Osteoblast (primary cell): Measurements from ENCODE around the gene NOX5. TPM values are rescaled to one million over a fixed set of nuclear protein-coding genes. Genes with fewer than 3 reads are reported as not detected.

ENCODE experiments used
- DNase-seq: peaks from one replicate; pipeline ENCODE4 v3.0.0; 2011; ENCODE audit warnings: low spot score, mixed read lengths; ENCODE audit not compliant: insufficient read length; ENCODE audit errors: missing footprints
- H2AFZ ChIP-seq: 2 replicates; pipeline ENCODE4 v1.6.0; 2011; ENCODE audit warnings: mild to moderate bottlenecking, low read length
- H3K27ac ChIP-seq: 2 replicates; pipeline ENCODE4 v1.5.1; 2011; ENCODE audit warnings: mild to moderate bottlenecking, low read depth, low read length, moderate library complexity
- H3K27me3 ChIP-seq: 2 replicates; pipeline ENCODE4 v1.6.0; 2012; ENCODE audit warnings: mild to moderate bottlenecking, control low read depth, inconsistent platforms, low read length, moderate library complexity; ENCODE audit not compliant: insufficient read depth
- H3K36me3 ChIP-seq: 2 replicates; pipeline ENCODE4 v1.5.1; 2011; ENCODE audit warnings: mild to moderate bottlenecking, low read length, control low read depth, moderate library complexity; ENCODE audit not compliant: insufficient read depth
- H3K4me1 ChIP-seq: 2 replicates; pipeline ENCODE4 v1.5.1; 2011; ENCODE audit warnings: mild to moderate bottlenecking, low read length, control low read depth, moderate library complexity; ENCODE audit not compliant: insufficient read depth
- H3K4me2 ChIP-seq: 2 replicates; pipeline ENCODE4 v1.6.0; 2011; ENCODE audit warnings: mild to moderate bottlenecking, low read length; ENCODE audit not compliant: insufficient read depth
- H3K4me3 ChIP-seq: fragments of 200-600 bp; sonication (generic); 3 replicates; pipeline ENCODE4 v1.5.1; 2012; ENCODE audit warnings: mild to moderate bottlenecking, low read length, inconsistent platforms; ENCODE audit not compliant: insufficient read depth
- H3K79me2 ChIP-seq: 2 replicates; pipeline ENCODE4 v1.6.0; 2012; ENCODE audit warnings: mild to moderate bottlenecking, low read length, control low read depth, inconsistent platforms; ENCODE audit not compliant: insufficient read depth
- H3K9me3 ChIP-seq: 2 replicates; pipeline ENCODE4 v1.5.1; 2011; ENCODE audit warnings: low read depth, low read length, control low read depth
- H4K20me1 ChIP-seq: 2 replicates; pipeline ENCODE4 v1.6.0; 2012; ENCODE audit warnings: mild to moderate bottlenecking, low read length, control low read depth; ENCODE audit not compliant: insufficient read depth
- CTCF ChIP-seq: IDR thresholded peaks from 2 replicates; pipeline ENCODE4 v1.5.1; 2011; ENCODE audit warnings: mild to moderate bottlenecking, low read depth, low read length, moderate library complexity; ENCODE audit errors: extremely low read depth
- total RNA-seq: library from RNA; depleted of rRNA; stranded (reverse); fragments of >200 nt; gene quantifications from 2 replicates; pipeline ENCODE4 v1.2.3, GENCODE V29; 2012

Gene NOX5
- total RNA-seq, 1 donor, result 0.36 TPM

- H2AFZ ChIP-seq, result no peak overlapping the region
- H3K27me3 ChIP-seq, result peaks cover under 1% of the 10 kb centered on the region
- H3K9me3 ChIP-seq, result no peaks in the 10 kb centered on the region
- no peaks in the 10 kb centered on the region for H4K20me1 ChIP-seq
- H3K4me1 ChIP-seq, result peaks cover 30% of the 10 kb centered on the region
- H3K4me3 ChIP-seq, result no peak overlapping the region
- no peaks in the 10 kb centered on the region for H3K79me2 ChIP-seq
- H3K36me3 ChIP-seq, result no peaks in the 10 kb centered on the region
- no peak overlapping the region for H3K27ac ChIP-seq
- H3K4me2 ChIP-seq, result no peak overlapping the region
- no peak for TF ChIP-seq CTCF
- no peak for DNase-seq
Measured at GRCh38 chr15:69078638-69079037, 64.1 kb downstream of the NOX5 start.

DNA sequence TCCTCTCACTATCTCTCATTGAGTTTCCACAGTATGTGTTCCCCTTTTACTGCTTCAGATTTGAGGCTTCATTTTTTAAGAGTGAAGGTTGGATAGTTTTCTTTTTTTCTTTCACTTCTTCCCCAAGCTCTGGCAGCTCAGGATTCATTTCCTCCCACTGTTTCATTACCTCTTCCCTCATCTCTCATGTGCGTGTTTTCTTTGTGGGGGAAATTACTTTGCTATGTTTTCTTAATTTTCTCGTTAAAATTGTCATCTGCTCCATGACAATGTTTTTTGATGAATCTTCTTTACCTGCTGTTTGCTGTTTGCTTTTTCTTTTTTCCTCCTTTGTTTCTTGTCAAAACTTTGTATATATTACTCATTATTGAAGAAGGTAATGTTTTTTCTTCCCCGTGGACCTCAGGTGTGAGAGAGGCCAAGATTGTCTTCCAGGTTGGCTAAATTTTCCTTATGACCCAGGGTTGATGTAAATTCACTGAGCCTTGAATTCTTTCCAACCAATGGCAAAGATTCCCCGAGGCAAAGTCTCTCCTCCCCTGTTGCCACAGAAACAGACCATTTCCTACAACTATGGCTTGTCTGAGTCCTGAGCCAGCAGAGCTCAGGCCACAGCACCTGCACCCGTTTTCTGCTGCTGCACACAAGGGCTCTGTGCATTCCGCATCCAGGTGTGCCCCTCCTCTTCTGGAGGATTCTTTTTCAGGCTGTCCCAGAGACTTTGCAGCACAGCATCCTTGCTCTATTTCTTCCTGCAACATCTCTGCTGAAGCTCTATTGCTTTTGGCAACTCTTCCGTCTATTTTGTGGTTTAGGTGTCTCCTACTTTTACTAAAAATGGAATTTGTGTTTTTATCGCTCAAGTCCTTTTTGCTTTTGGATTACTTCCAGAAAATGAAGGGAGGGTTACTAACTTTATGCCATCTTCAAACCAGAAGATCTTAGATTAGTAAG is 66.1 kb downstream of the NOX5 start:
- TF ChIP-seq CTCF, result no peak
- Histone ChIP-seq H3K36me3 (no peaks in the 10 kb centered on the region), H3K27me3 (peaks cover 18% of the 10 kb centered on the region), H3K9me3 (no peaks in the 10 kb centered on the region), H3K79me2 (no peaks in the 10 kb centered on the region), H3K4me3 (no peak overlapping the region), H2AFZ (peak overlapping the region; percentile 89), H3K4me2 (peak overlapping the region; percentile 26), H4K20me1 (no peaks in the 10 kb centered on the region), H3K4me1 (peaks cover 25% of the 10 kb centered on the region), H3K27ac (no peak overlapping the region)
- no peak for DNase-seq

DNA sequence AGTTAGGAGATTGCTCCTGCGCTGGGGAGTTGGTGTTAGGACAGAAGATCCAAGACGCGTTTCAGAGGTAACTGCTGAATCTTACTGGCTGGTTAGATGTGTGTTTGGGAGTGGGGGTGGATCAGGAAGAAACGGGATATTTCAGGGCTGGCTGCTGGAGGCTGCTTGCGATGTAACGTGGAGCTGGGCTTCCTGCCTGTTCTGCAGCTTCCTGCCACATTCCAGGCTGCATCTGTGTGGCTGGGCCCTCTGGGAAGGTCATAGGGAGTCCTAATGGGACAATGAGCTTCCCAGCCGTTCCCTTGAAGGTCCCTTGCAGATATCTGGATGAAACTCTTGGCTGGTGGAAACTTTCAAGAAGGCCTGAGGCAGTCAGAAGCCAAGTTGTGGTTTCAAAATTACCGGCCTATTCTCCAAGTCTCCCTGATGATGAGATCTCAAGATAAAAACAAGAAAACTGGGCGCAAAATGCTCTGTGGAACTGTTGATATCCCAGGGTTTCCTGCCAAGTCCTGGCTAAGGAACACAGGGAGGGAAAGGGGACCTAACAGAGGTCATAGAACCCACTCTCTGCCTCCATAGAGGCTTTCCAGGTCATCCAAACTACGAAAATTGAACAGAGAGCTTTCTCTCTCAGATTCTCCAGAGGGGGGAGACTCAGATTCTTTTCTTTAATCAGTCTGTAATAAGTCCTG is 67.0 kb downstream of the NOX5 start:
- TF ChIP-seq CTCF, result no peak
- H3K4me3 ChIP-seq, result peak overlapping the region; percentile 13
- no peaks in the 10 kb centered on the region for H3K9me3 ChIP-seq
- H4K20me1 ChIP-seq, result no peaks in the 10 kb centered on the region
- peaks cover 26% of the 10 kb centered on the region for H3K27me3 ChIP-seq
- H3K4me2 ChIP-seq, result peak overlapping the region; percentile 26
- peak; percentile 86 for DNase-seq
- H3K27ac ChIP-seq, result peak overlapping the region; percentile 38
- H3K79me2 ChIP-seq, result no peaks in the 10 kb centered on the region
- peak overlapping the region; percentile 89 for H2AFZ ChIP-seq
- peaks cover 25% of the 10 kb centered on the region for H3K4me1 ChIP-seq
- H3K36me3 ChIP-seq, result no peaks in the 10 kb centered on the region

DNA sequence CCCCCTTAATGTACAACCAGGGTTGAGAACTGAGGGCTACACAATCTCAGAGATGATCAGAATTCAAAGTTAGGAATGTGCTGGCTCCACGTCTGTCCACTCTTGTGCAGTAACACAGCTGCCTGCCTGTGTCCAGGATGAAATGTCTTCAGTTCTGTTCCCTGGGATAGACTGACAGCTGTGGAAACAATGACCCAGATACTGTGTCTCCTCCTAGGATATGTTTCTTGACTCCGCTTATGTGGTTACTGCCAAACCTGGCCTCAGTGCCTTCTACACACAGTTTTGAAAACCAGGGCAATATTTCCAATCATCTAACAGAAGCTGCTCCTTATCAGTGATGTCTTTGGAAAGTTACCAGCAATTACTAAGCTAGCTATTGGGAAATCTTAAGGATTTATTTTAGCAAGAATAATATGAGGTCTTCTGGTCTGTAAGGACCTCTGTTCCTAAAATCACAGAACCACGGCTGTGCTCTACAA is 67.6 kb downstream of the NOX5 start:
- H3K4me1 ChIP-seq, result peaks cover 25% of the 10 kb centered on the region
- no peak overlapping the region for H2AFZ ChIP-seq
- peak overlapping the region; percentile 26 for H3K4me2 ChIP-seq

More for the DNA sequence above, 67.6 kb downstream of the NOX5 start:
- no peaks in the 10 kb centered on the region for H3K36me3 ChIP-seq
- no peaks in the 10 kb centered on the region for H3K79me2 ChIP-seq
- no peaks in the 10 kb centered on the region for H4K20me1 ChIP-seq
- peak overlapping the region; percentile 38 for H3K27ac ChIP-seq
- peaks cover 31% of the 10 kb centered on the region for H3K27me3 ChIP-seq
- no peak for DNase-seq
- H3K4me3 ChIP-seq, result no peak overlapping the region
- TF ChIP-seq CTCF, result no peak
- H3K9me3 ChIP-seq, result no peaks in the 10 kb centered on the region
